K562 (cell line): ENCODE data around the gene DEDD. TPM values are rescaled to one million over a fixed set of nuclear protein-coding genes. Genes with fewer than 3 reads are reported as not detected.

Source experiments
- BHLHE40 ChIP-seq: IDR thresholded peaks from 2 replicates; pipeline ENCODE4 v1.6.1; 2011; ENCODE audit warnings: low read length, improper control_type of control experiment
- HNRNPK ChIP-seq: fragments of 200-400 bp; formaldehyde crosslinking; IDR thresholded peaks from one replicate; pipeline ENCODE4 v1.6.1; 2018; ENCODE audit warnings: mild to moderate bottlenecking, low read depth, low read length; ENCODE audit not compliant: poor library complexity, severe bottlenecking
- SMAD4 ChIP-seq: fragments of 250-450 bp; sonication (Bioruptor Pico); conservative IDR thresholded peaks from 2 replicates; pipeline ENCODE4 v1.8.0; 2021; ENCODE audit warnings: inconsistent platforms, mild to moderate bottlenecking, moderate library complexity
- SNIP1 ChIP-seq: fragments of 450-650 bp; IDR thresholded peaks from 2 replicates; pipeline ENCODE4 v1.7.1; 2017; ENCODE audit warnings: low read depth, mild to moderate bottlenecking
- ZBTB12 ChIP-seq: fragments of 250-450 bp; sonication (Bioruptor Pico); IDR thresholded peaks from 2 replicates; pipeline ENCODE4 v1.4.0; 2020
- polyA plus RNA-seq, 8 experiments: library from polyadenylated mRNA; depleted of rRNA in 4 of 8; stranded (reverse) in 5 of 8; unstranded in 3 of 8; fragments of >200 nt; fragmentation: Nextera tagmentation in 2 of 8; fragmentation: Illumina TruSeq in 1 of 8; extraction: Ambion mirVana in 2 of 8; extraction: Trizol in 1 of 8; gene quantifications; 2 replicates each; pipeline versions ENCODE4 v1.2.1 to v1.2.3, GENCODE V29; 2011 to 2014; ENCODE audit warnings: inconsistent platforms in 1 of 8, missing spikeins in 1 of 8
- total RNA-seq, 7 experiments: library from RNA; depleted of rRNA in 6 of 7; stranded (reverse); fragments of >200 nt in 6 of 7; fragmentation: Illumina TruSeq in 2 of 7; extraction: Trizol in 2 of 7; gene quantifications; 2 replicates each; pipeline versions ENCODE4 v1.2.1 to v1.2.3, GENCODE V29; 2011 to 2021; ENCODE audit warnings: low replicate concordance in 1 of 7
- TF ChIP-seq, protein P1 (sequence below): sonication (generic); formaldehyde crosslinking; IDR thresholded peaks from 2 replicates; pipeline ENCODE4 v1.5.0; 2020; ENCODE audit warnings: missing genetic modification reagents
- TF ChIP-seq, protein P2 (sequence below): fragments of 200-800 bp; sonication (Bioruptor generic); IDR thresholded peaks from 2 replicates; pipeline ENCODE4 v1.6.1; 2017; ENCODE audit warnings: missing genetic modification characterization, missing compliant biosample characterization
- TF ChIP-seq, protein P3 (sequence below): fragments of 250-450 bp; sonication (Bioruptor Pico); IDR thresholded peaks from 2 replicates; pipeline ENCODE4 v1.8.0; 2022; ENCODE audit warnings: moderate library complexity, mild to moderate bottlenecking, inconsistent platforms

Gene DEDD
- total and polyA plus RNA-seq, 9 of the 15 experiments (the other 6 are each of a cell fraction or from before 2014, with no cell fraction given): 11.6 to 41.0 (median 16.8) TPM

DNA sequence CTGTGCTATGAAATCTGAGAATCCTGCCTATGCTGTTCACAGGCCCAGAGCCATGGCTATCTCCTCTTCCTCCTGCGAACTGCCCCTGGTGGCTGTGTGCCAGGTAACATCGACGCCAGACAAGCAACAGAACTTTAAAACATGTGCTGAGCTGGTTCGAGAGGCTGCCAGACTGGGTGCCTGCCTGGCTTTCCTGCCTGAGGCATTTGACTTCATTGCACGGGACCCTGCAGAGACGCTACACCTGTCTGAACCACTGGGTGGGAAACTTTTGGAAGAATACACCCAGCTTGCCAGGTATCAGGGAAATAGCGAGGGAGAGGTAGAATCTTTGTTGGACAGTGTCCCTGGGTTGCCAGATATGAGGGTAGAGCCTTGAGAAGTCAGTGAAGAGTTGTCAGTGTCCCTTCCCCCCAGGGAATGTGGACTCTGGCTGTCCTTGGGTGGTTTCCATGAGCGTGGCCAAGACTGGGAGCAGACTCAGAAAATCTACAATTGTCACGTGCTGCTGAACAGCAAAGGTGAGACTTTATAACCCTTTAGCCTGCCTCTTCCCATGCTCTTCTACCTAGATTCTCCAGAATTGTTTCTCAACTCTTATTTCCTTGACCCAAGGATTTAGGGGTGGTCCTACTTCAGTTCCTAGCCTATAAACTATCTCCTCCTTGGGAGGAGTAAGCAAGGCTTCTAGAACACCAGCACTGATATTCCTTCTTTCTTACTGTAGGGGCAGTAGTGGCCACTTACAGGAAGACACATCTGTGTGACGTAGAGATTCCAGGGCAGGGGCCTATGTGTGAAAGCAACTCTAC lies 13.2 kb downstream of the DEDD start (continued):
- TF ChIP-seq, protein P1, sequence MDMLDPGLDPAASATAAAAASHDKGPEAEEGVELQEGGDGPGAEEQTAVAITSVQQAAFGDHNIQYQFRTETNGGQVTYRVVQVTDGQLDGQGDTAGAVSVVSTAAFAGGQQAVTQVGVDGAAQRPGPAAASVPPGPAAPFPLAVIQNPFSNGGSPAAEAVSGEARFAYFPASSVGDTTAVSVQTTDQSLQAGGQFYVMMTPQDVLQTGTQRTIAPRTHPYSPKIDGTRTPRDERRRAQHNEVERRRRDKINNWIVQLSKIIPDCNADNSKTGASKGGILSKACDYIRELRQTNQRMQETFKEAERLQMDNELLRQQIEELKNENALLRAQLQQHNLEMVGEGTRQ (CRISPR knock-in tag): peak; percentile 6; the same call in 1 of the 2 replicates
- no peak for TF ChIP-seq HNRNPK
- TF ChIP-seq, protein P2, sequence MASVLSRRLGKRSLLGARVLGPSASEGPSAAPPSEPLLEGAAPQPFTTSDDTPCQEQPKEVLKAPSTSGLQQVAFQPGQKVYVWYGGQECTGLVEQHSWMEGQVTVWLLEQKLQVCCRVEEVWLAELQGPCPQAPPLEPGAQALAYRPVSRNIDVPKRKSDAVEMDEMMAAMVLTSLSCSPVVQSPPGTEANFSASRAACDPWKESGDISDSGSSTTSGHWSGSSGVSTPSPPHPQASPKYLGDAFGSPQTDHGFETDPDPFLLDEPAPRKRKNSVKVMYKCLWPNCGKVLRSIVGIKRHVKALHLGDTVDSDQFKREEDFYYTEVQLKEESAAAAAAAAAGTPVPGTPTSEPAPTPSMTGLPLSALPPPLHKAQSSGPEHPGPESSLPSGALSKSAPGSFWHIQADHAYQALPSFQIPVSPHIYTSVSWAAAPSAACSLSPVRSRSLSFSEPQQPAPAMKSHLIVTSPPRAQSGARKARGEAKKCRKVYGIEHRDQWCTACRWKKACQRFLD: no peak
- no peak for TF ChIP-seq SNIP1
- no peak for TF ChIP-seq SMAD4 (CRISPR knock-in tag)
- no peak for TF ChIP-seq ZBTB12 (CRISPR knock-in tag)
- no peak for TF ChIP-seq BHLHE40
- TF ChIP-seq, protein P3, sequence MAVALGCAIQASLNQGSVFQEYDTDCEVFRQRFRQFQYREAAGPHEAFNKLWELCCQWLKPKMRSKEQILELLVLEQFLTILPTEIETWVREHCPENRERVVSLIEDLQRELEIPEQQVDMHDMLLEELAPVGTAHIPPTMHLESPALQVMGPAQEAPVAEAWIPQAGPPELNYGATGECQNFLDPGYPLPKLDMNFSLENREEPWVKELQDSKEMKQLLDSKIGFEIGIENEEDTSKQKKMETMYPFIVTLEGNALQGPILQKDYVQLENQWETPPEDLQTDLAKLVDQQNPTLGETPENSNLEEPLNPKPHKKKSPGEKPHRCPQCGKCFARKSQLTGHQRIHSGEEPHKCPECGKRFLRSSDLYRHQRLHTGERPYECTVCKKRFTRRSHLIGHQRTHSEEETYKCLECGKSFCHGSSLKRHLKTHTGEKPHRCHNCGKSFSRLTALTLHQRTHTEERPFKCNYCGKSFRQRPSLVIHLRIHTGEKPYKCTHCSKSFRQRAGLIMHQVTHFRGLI (CRISPR knock-in tag): no peak
